Endothelial cell of umbilical vein (primary cell): ENCODE data around the gene ANO9. TPM values are rescaled to one million over a fixed set of nuclear protein-coding genes. Genes with fewer than 3 reads are reported as not detected.

Experiments used
- BruUV-seq: library from RNA; stranded (reverse); fragments of 400-500 nt; replicated peaks from 2 replicates; lab custom pipeline; 2021; lab: Mats Ljungman, UMichigan
- CTCF ChIA-PET: fragments of 300-600, 350-600 bp; sonication (Branson Sonifier 250); formaldehyde crosslinking; loops from one replicate; lab custom pipeline; 2021; ENCODE audit warnings: antibody characterized with exemption, inconsistent platforms; lab: Charles Lee
- POLR2A ChIA-PET: fragments of 300-600, 350-600 bp; sonication (Branson Sonifier 250); formaldehyde crosslinking; loops from one replicate; lab custom pipeline; 2021; ENCODE audit warnings: antibody characterized with exemption, inconsistent platforms; lab: Charles Lee
- DNase-seq: peaks from one replicate; pipeline ENCODE4 v3.0.0-alpha.2; 2011; ENCODE audit warnings: low read depth, low spot score
- FAIRE-seq: peaks from 2 replicates; lab custom pipeline; 2011; peaks lifted over from hg19 to GRCh38; lab: Jason Lieb, UNC
- H2AFZ ChIP-seq: 2 replicates; pipeline ENCODE4 v1.6.0; 2012; ENCODE audit warnings: low read depth, low read length, control low read depth, inconsistent platforms
- H3K27ac ChIP-seq: 2 replicates; pipeline ENCODE4 v1.5.1; 2011; ENCODE audit warnings: low read depth, mild to moderate bottlenecking, control low read depth, low read length, moderate library complexity; ENCODE audit not compliant: insufficient read depth
- H3K27me3 ChIP-seq, 2 experiments: 2 replicates each; pipeline versions ENCODE4 v1.6.0 to v1.6.1; 2011; ENCODE audit warnings: low read length in 2 of 2, mixed read lengths in 1 of 2; ENCODE audit not compliant: control insufficient read depth in 2 of 2, insufficient read depth in 2 of 2
- H3K36me3 ChIP-seq, 2 experiments: 2 replicates in 1 of 2; 3 replicates in 1 of 2; pipeline ENCODE4 v1.5.1; 2011; ENCODE audit warnings: low read length in 2 of 2, mild to moderate bottlenecking in 1 of 2, moderate library complexity in 1 of 2; ENCODE audit not compliant: control insufficient read depth in 2 of 2, insufficient read depth in 2 of 2; ENCODE audit errors: extremely low read depth in 1 of 2
- H3K4me1 ChIP-seq: 3 replicates; pipeline ENCODE4 v1.5.1; 2011; ENCODE audit warnings: mild to moderate bottlenecking, low read length; ENCODE audit not compliant: control insufficient read depth, insufficient read depth; ENCODE audit errors: extremely low read depth
- H3K4me2 ChIP-seq: 2 replicates; pipeline ENCODE4 v1.6.1; 2011; ENCODE audit warnings: low read length, control low read depth, mixed read lengths; ENCODE audit not compliant: insufficient read depth
- H3K4me3 ChIP-seq, 3 experiments: fragments of 200-600 bp in 1 of 3; sonication (generic), shearing (Covaris generic) in 1 of 3; replicated peaks in 1 of 3; 2 replicates each; pipeline ENCODE4 v1.5.1; 2011 to 2016; ENCODE audit warnings: control low read depth in 3 of 3, low read length in 3 of 3, mild to moderate bottlenecking in 2 of 3, inconsistent platforms in 1 of 3, low read depth in 1 of 3, moderate library complexity in 1 of 3; ENCODE audit not compliant: insufficient read depth in 1 of 3
- H3K79me2 ChIP-seq: 2 replicates; pipeline ENCODE4 v1.6.0; 2012; ENCODE audit warnings: low read length, inconsistent platforms; ENCODE audit not compliant: control insufficient read depth, insufficient read depth
- H3K9ac ChIP-seq: replicated peaks from 2 replicates; pipeline ENCODE3; 2011; ENCODE audit warnings: low read length, control low read depth; ENCODE audit not compliant: insufficient read depth; ENCODE audit errors: extremely low read depth
- H3K9me1 ChIP-seq: replicated peaks from 3 replicates; pipeline ENCODE4 v1.6.0; 2011; ENCODE audit warnings: mild to moderate bottlenecking, low read length; ENCODE audit not compliant: control insufficient read depth, insufficient read depth; ENCODE audit errors: extremely low read depth
- H3K9me3 ChIP-seq: replicated peaks from 2 replicates; pipeline ENCODE4 v1.5.1; 2012; ENCODE audit warnings: low read length, inconsistent platforms; ENCODE audit not compliant: control insufficient read depth, insufficient read depth
- H4K20me1 ChIP-seq: replicated peaks from 2 replicates; pipeline ENCODE3; 2011; ENCODE audit warnings: mild to moderate bottlenecking, low read length; ENCODE audit not compliant: control insufficient read depth, insufficient read depth; ENCODE audit errors: extremely low read depth
- FOS ChIP-seq: IDR thresholded peaks from 2 replicates; pipeline ENCODE4 v1.6.1; 2011; ENCODE audit warnings: mild to moderate bottlenecking, low read length, moderate library complexity, borderline replicate concordance; ENCODE audit not compliant: insufficient read depth
- GATA2 ChIP-seq: IDR thresholded peaks from 2 replicates; pipeline ENCODE4 v1.7.0; 2011; ENCODE audit warnings: low read depth, mild to moderate bottlenecking, moderate library complexity, mixed read lengths, low read length; ENCODE audit not compliant: insufficient read length, insufficient read depth
- JUN ChIP-seq: IDR thresholded peaks from 2 replicates; pipeline ENCODE4 v1.6.1; 2011; ENCODE audit warnings: borderline replicate concordance, low read depth; ENCODE audit not compliant: insufficient read length, insufficient read depth
- MAX ChIP-seq: IDR thresholded peaks from 2 replicates; pipeline ENCODE4 v1.6.1; 2011; ENCODE audit not compliant: insufficient read depth, insufficient read length
- POLR2A ChIP-seq: IDR thresholded peaks from 2 replicates; pipeline ENCODE4 v1.6.1; 2012; ENCODE audit warnings: low read depth, mild to moderate bottlenecking, control low read depth, low read length
- POLR2AphosphoS5 ChIP-seq: IDR thresholded peaks from 2 replicates; pipeline ENCODE4 v1.6.1; 2012; ENCODE audit warnings: low read depth, mild to moderate bottlenecking, control low read depth, low read length, moderate library complexity; ENCODE audit not compliant: insufficient read depth
- dilution Hi-C: fragments of 300-500 bp; cut with MboI; formaldehyde crosslinking; loops from one replicate; pipeline ENCODE4 v1.15.0; 2019; ENCODE audit warnings: low sequenced_read_pairs; ENCODE audit not compliant: extremely low pct_ligation_motif_present
- intact Hi-C: fragments of 100-400 bp; cut with micrococcal nuclease; formaldehyde crosslinking; loops from one replicate; pipeline ENCODE4 v1.10.0; 2022
- polyA plus RNA-seq, 4 experiments: library from polyadenylated mRNA; depleted of rRNA in 3 of 4; stranded (reverse) in 3 of 4; unstranded in 1 of 4; fragments of >200 nt; gene quantifications; 2 replicates each; pipeline versions ENCODE4 v1.2.1 to v1.2.3, GENCODE V29; 2011 to 2012; ENCODE audit warnings: missing spikeins in 1 of 4
- total RNA-seq: library from RNA; stranded (reverse); gene quantifications from 2 replicates; pipeline ENCODE4 v1.2.3, GENCODE V29; 2021

ANO9 gene
- total and polyA plus RNA-seq, 2 donors (not counting 3 experiments of a cell fraction or from before 2014, with no cell fraction given), result 0.23 TPM; not detected in 1

GRCh38 chr11:392102-392777 is 49.6 kb downstream of the ANO9 start:
- dilution Hi-C loops, result no loop called here
- no peak overlapping the region for H2AFZ ChIP-seq
- CTCF ChIA-PET, result interaction anchor here (1.3 kb wide), 1 partner anchor 30 kb away, joined by 3 read pairs; no protein-coding TSS in a partner anchor

More at GRCh38 chr11:392102-392777, 49.6 kb downstream of the ANO9 start:
- DNase-seq (no peak), FAIRE-seq (no peak)
- no peak overlapping the region for H3K4me3 ChIP-seq
- intact Hi-C loops, result no loop called here
- peaks cover 2% of the 10 kb centered on the region for H3K4me1 ChIP-seq
- BruUV-seq, result no TSS peak
- no peaks in the 10 kb centered on the region for H3K9me1 ChIP-seq
- no peaks in the 10 kb centered on the region for H4K20me1 ChIP-seq
- H3K9me3 ChIP-seq, result no peaks in the 10 kb centered on the region
- H3K79me2 ChIP-seq, result no peaks in the 10 kb centered on the region
- H3K9ac ChIP-seq, result no peak overlapping the region
- H3K36me3 ChIP-seq, result no peaks in the 10 kb centered on the region
- POLR2A ChIA-PET, result interaction anchor here (0.6 kb wide), 1 partner anchor 115 kb away, joined by 3 read pairs; the partner anchor contains the start of gene RNH1
- H3K27me3 ChIP-seq, result peaks cover 0 to 4% of the 10 kb centered on the region in 2 experiments
- TF ChIP-seq GATA2 (no peak), FOS (no peak), POLR2AphosphoS5 (no peak), POLR2A (no peak), JUN (no peak), MAX (no peak)
- no peak overlapping the region for H3K27ac ChIP-seq
- no peak overlapping the region for H3K4me2 ChIP-seq
